Measurements from ENCODE around the gene OSMR.
A peak's percentile ranks its signal among the peaks of the same experiment; 100 is the strongest.

DNA sequence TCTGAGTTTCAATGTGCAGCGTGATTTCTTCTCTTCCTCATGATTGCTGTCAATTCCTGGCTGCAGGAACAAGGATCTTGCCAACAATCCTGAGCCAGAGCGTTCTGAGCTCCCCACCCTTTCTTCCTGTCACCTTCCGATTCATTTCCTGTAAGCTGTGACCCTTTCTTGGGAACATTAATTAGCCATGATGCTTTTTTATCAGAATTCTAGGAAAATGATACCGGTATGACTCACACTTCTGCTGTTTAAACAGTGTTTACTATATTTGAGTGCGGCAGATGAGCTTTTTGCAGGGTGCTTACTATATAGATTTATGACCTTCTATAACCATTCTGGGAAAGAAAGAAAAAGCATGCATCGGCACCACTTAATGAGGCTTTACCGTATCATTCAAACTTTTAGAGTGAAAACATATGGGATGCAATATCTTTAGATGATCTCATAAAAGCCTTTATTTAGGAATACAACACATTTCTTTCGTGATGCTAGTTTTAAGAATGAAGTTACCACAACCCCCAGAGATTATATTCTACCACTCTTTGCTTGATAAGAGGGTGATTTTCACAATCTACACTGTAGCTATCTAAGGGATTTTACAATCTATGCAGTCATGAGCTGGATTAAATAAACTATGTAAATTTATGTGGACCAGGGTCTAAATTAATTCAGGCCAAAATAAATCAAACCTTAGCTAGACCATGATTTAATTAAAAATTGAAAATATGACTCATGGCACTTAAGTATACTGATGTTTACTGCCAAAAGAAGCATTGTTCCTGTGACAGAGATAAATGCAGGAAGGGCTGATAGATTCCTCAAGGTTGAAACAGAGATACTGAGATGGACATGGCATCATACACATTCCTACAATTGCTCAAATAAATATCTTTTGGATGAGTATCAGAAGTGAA is 38.0 kb upstream of the OSMR start:
- TF ChIP-seq, protein P1, sequence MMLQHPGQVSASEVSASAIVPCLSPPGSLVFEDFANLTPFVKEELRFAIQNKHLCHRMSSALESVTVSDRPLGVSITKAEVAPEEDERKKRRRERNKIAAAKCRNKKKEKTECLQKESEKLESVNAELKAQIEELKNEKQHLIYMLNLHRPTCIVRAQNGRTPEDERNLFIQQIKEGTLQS (IDR thresholded peaks at IDR 0.05), result peak; percentile 95
- TF ChIP-seq, protein P1 (CRISPR knock-in tag; conservative IDR thresholded peaks at IDR 0.05), result no peak
- TF ChIP-seq, protein P2, sequence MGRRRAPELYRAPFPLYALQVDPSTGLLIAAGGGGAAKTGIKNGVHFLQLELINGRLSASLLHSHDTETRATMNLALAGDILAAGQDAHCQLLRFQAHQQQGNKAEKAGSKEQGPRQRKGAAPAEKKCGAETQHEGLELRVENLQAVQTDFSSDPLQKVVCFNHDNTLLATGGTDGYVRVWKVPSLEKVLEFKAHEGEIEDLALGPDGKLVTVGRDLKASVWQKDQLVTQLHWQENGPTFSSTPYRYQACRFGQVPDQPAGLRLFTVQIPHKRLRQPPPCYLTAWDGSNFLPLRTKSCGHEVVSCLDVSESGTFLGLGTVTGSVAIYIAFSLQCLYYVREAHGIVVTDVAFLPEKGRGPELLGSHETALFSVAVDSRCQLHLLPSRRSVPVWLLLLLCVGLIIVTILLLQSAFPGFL (CRISPR knock-in tag; IDR thresholded peaks at IDR 0.05), result no peak
- TF ChIP-seq MYNN (IDR thresholded peaks at IDR 0.05), result no peak
- TF ChIP-seq MYNN (CRISPR knock-in tag; IDR thresholded peaks at IDR 0.05), result no peak
- TF ChIP-seq, protein P3, sequence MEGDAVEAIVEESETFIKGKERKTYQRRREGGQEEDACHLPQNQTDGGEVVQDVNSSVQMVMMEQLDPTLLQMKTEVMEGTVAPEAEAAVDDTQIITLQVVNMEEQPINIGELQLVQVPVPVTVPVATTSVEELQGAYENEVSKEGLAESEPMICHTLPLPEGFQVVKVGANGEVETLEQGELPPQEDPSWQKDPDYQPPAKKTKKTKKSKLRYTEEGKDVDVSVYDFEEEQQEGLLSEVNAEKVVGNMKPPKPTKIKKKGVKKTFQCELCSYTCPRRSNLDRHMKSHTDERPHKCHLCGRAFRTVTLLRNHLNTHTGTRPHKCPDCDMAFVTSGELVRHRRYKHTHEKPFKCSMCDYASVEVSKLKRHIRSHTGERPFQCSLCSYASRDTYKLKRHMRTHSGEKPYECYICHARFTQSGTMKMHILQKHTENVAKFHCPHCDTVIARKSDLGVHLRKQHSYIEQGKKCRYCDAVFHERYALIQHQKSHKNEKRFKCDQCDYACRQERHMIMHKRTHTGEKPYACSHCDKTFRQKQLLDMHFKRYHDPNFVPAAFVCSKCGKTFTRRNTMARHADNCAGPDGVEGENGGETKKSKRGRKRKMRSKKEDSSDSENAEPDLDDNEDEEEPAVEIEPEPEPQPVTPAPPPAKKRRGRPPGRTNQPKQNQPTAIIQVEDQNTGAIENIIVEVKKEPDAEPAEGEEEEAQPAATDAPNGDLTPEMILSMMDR (IDR thresholded peaks at IDR 0.05 in 2 of 3, conservative IDR thresholded peaks at IDR 0.05 in 1 of 3; ENCODE audit: insufficient read depth in 2 of 3, low read depth in 1 of 3, low read length in 3 of 3), result no peak
- TF ChIP-seq ESRRA (IDR thresholded peaks at IDR 0.05; ENCODE audit: borderline replicate concordance, low read depth), result peak; percentile 57; the same call in 1 of the 2 replicates
- TF ChIP-seq ZNF318 (IDR thresholded peaks at IDR 0.05; ENCODE audit: borderline replicate concordance in 1 of 2, low read depth in 1 of 2), result peak in 1 of 2 experiments; percentile 37; a peak in 1 of 4 replicates
- TF ChIP-seq HMG20B (CRISPR knock-in tag; IDR thresholded peaks at IDR 0.05), result no peak
- no peak for TF ChIP-seq HOMEZ (CRISPR knock-in tag; IDR thresholded peaks at IDR 0.05)
- no peak for TF ChIP-seq SIN3A (IDR thresholded peaks at IDR 0.05; ENCODE audit: borderline replicate concordance in 2 of 2, control insufficient read depth in 1 of 2, low read depth in 2 of 2, low read length in 2 of 2)
